ENCODE results near the gene MAEA. TPM values are rescaled to one million over a fixed set of nuclear protein-coding genes. Genes with fewer than 3 reads are reported as not detected.

MAEA gene
- total and polyA plus RNA-seq, 7 donors, result 26.7 to 41.6 (median 38.1) TPM

DNA sequence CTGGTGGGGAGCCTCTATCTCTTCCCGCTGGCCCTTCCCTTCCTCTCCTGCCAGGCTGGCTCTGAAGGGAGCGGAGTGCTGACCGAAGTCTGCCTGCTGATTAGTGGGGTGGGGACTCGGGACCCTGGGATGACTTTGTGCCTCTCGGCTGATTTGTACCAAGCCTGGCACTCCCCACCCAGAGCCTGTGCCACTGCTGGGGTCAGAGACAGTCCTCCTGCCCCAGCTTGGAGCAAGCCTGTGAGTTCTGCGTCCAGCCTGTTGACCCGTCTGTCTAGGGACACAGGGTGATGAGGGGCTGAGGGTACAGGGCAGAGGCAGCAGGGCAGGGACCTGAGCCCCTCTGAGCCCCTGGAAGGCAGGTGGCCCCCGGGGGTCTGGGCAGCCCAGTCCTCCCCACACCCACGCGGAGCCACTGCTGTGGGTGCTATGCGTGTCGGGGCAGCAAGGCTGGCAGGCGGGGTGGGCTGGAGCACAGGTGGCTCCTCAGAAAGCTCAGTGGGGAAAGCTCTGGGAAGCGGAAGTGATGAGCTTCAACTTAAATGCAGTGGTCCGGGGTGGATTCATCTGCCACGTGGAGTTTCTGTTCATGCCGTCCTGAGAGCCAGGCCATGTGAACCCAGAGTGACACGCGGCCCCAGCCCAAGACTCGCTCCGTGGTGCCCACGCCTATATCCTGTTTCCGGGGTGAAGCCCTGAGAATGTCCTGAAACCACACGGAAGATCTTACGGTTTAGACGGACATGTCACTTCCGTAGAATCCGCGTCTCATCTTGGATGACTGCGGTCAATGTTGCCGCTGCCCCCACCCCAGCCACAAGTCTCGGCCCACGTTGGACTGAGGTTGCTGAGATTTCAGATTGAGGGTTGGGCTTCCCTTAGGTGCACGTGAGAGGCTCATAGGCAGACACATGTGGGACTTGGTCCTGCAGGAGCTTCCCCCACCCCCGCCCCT, 36.3 kb downstream of the MAEA start:
- Histone ChIP-seq H3K36me3 (ENCODE audit: insufficient read depth in 1 of 2, low read depth in 1 of 2) (peaks cover 5 to 65% of the 10 kb centered on the region in 2 donors), H3K4me3 (no peak overlapping the region), H3K27me3 (ENCODE audit: insufficient read depth in 3 of 3, low read length in 2 of 3) (no peaks in the 10 kb centered on the region), H3K4me1 (peaks cover 8% of the 10 kb centered on the region), H3K9me3 (no peaks in the 10 kb centered on the region), H3K27ac (no peak overlapping the region)
- ATAC-seq (no peak), DNase-seq (peak; percentile 2 to 33)
- intact Hi-C loops (cut with DNase I), result no loop called here
- 87 to 92% (median 88%) methylated on average over 35 of the region's 35 CpGs for WGBS, 3 donors
- no peak for TF ChIP-seq CTCF (IDR thresholded peaks at IDR 0.05)

DNA sequence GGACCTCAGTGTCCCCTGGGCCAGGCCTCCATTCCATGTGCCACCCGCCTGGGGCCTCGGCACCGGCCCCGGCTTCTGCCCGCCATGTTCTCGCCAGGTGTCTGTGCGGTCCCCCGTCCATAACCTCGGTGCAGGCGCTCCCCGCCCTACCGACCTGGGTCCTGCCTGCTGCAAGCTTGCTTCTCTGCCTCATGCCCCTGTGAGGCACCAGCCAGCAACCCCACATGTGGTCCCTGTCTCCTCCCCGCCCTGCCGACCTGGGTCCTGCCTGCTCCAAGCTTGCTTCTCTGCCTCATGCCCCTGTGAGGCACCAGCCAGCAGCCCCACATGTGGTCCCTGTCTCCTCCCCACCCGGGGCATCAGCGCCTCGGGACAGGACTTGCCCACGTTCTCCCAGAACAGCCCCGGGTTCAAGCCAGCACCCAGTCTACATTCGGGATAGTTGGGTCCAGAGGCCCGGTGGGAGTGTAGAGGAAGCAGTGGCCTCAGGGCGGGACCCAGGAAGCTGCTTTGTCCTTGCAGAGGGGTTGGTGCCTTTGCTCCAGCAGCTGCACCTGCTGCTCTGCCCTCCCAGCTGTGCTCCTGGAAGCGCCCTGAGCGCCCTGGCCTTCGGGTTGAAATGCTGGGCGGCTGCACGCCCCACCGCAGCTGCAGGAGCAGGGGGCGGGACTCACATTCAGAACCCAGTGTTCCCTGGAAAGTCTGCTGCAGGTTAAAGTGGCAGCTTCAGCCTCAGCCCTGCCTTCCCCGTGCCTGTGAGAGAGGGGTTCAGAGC, 37.2 kb downstream of the MAEA start:
- H3K4me3 ChIP-seq, result no peak overlapping the region
- 87 to 91% (median 91%) methylated on average over 27 to 30 of the region's 30 CpGs for WGBS, 3 donors
- no peaks in the 10 kb centered on the region for H3K9me3 ChIP-seq
- H3K27me3 ChIP-seq (ENCODE audit: insufficient read depth in 3 of 3, low read length in 2 of 3), result no peaks in the 10 kb centered on the region
- no peak for ATAC-seq
- H3K4me1 ChIP-seq, result peaks cover 14% of the 10 kb centered on the region
- peak; percentile 13 to 48 for DNase-seq
- no peak overlapping the region for H3K27ac ChIP-seq
- intact Hi-C loops (cut with DNase I), result no loop called here
- peaks cover 5 to 63% of the 10 kb centered on the region in 2 donors for H3K36me3 ChIP-seq (ENCODE audit: insufficient read depth in 1 of 2, low read depth in 1 of 2)
- no peak for TF ChIP-seq CTCF (IDR thresholded peaks at IDR 0.05)

- H3K27ac ChIP-seq, result no peak overlapping the region
- H3K27me3 ChIP-seq (ENCODE audit: insufficient read depth in 3 of 3, low read length in 2 of 3), result no peaks in the 10 kb centered on the region
- no peak overlapping the region for H3K4me3 ChIP-seq
- intact Hi-C loops (cut with DNase I), result no loop called here
- 91 to 96% (median 93%) methylated on average over 33 of the region's 33 CpGs for WGBS, 3 donors
- no peaks in the 10 kb centered on the region for H3K9me3 ChIP-seq
- no peak for TF ChIP-seq CTCF (IDR thresholded peaks at IDR 0.05)
- peaks cover 5 to 57% of the 10 kb centered on the region in 2 donors for H3K36me3 ChIP-seq (ENCODE audit: insufficient read depth in 1 of 2, low read depth in 1 of 2)
- H3K4me1 ChIP-seq, result peaks cover 15% of the 10 kb centered on the region
- no peak for ATAC-seq
- peak in 1 of 2 donors; percentile 5 for DNase-seq
Measured at GRCh38 chr4:1327526-1328266, 38.0 kb downstream of the MAEA start.

DNA sequence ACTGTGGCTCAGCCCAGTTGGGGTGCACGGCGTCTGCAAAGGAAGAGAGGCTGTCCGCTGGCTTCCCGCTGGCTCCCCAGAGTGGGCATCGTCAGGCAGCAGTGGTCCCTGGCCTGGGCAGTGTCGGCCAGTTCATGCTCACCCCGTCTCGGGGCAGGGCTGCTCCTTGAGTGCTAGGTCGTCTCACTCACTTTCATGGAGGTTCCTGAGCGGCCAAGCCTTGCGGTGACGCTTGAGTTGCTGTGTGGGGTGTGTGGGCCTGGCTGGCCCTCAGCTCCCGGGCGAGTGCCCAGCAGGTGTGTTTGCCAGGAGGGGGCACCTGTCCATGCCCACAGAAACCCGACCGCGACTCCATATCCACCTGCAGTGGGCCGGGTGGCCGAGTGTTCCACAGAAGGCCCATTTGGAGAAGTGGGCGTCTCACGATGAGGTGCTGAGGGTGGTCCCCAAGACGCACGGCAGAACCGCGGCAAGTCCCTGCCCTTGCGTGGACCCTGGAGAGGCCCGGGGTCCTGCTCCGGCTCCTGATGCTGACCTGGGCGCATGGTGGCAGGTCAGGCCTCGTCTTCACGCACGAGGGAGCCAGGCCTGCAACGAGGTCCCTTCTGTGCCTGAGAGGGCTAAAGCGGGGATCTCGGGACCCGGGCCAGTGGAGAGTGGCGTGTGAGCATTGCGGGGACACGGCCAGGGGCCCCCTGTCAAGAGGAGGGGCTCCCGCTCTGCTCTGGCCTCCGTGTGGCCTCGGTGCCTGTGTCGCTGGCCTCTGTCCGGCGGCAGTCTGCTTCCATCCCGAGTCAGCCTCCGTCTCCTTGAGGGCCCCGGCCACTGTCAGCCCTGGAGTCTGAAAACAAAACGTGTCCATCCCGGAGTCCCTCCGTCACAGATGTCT, 38.8 kb downstream of the MAEA start:
- 90 to 95% (median 94%) methylated on average over 51 of the region's 51 CpGs for WGBS, 3 donors
- ATAC-seq, result no peak
- intact Hi-C loops (cut with DNase I), result no loop called here
- H3K9me3 ChIP-seq, result no peaks in the 10 kb centered on the region
- H3K36me3 ChIP-seq (ENCODE audit: insufficient read depth in 1 of 2, low read depth in 1 of 2), result peaks cover 5 to 58% of the 10 kb centered on the region in 2 donors
- TF ChIP-seq CTCF (IDR thresholded peaks at IDR 0.05), result no peak
- H3K27ac ChIP-seq, result no peak overlapping the region
- no peaks in the 10 kb centered on the region for H3K27me3 ChIP-seq (ENCODE audit: insufficient read depth in 3 of 3, low read length in 2 of 3)
- no peak overlapping the region for H3K4me3 ChIP-seq
- DNase-seq, result peak in 1 of 2 donors; percentile 9
- H3K4me1 ChIP-seq, result peaks cover 15% of the 10 kb centered on the region

All from psoas muscle (tissue), 8 donors.